GM12878 (cell line): Measurements from ENCODE around the gene CHRND. TPM values are rescaled to one million over a fixed set of nuclear protein-coding genes. Genes with fewer than 3 reads are reported as not detected.

Experiments used
- ATAC-seq: fragments of 200-7000 bp; cut with Tn5 transposase; 3 replicates; pipeline ENCODE4 v1.9.1; 2020; ENCODE audit warnings: mild to moderate bottlenecking, moderate library complexity
- BruUV-seq: library from RNA; stranded (reverse); fragments of 400-500 nt; replicated peaks from 2 replicates; lab custom pipeline; 2021; lab: Mats Ljungman, UMichigan
- CTCF ChIA-PET: fragments of 300-600 bp; sonication (Branson Sonifier 250); formaldehyde crosslinking; extraction: SDS; loops from one replicate; lab custom pipeline; 2021; ENCODE audit warnings: inconsistent platforms; lab: Yijun Ruan, JAX
- POLR2A ChIA-PET: fragments of 350-600 bp; formaldehyde crosslinking; extraction: SDS; loops from one replicate; lab custom pipeline; 2021; ENCODE audit warnings: inconsistent platforms; lab: Charles Lee
- RAD21 ChIA-PET: fragments of 300-600 bp; sonication (Branson Sonifier 250); formaldehyde crosslinking; loops from one replicate; lab custom pipeline; 2023; ENCODE audit warnings: antibody characterized with exemption; ENCODE audit not compliant: unreplicated experiment; lab: Charles Lee
- SMC1A ChIA-PET: fragments of 300-600 bp; sonication (Branson Sonifier 250); formaldehyde crosslinking; loops from one replicate; lab custom pipeline; 2023; ENCODE audit not compliant: unreplicated experiment, uncharacterized antibody; lab: Charles Lee
- DNase-seq: peaks from one replicate; pipeline ENCODE4 v3.0.0-alpha.2; 2011; ENCODE audit warnings: low read depth, low spot score
- FAIRE-seq: peaks from 3 replicates; lab custom pipeline; 2011; peaks lifted over from hg19 to GRCh38; lab: Jason Lieb, UNC
- H2AFZ ChIP-seq: 2 replicates; pipeline ENCODE4 v1.6.0; 2011; ENCODE audit warnings: low read depth, low read length, control low read depth; ENCODE audit not compliant: control insufficient read depth
- H3K27ac ChIP-seq: 2 replicates; pipeline ENCODE4 v1.5.1; 2011; ENCODE audit warnings: control low read depth; ENCODE audit not compliant: control insufficient read depth, insufficient read depth
- H3K27me3 ChIP-seq, 2 experiments: replicated peaks in 1 of 2; 2 replicates each; pipeline versions ENCODE4 v1.6.0 to v1.6.1; 2011; ENCODE audit warnings: low read length in 1 of 2; ENCODE audit not compliant: control insufficient read depth in 2 of 2, insufficient read depth in 2 of 2
- H3K36me3 ChIP-seq, 2 experiments: 2 replicates each; pipeline ENCODE4 v1.5.1; 2011; ENCODE audit warnings: low read length in 1 of 2; ENCODE audit not compliant: control insufficient read depth in 2 of 2, insufficient read depth in 2 of 2
- H3K4me1 ChIP-seq: 2 replicates; pipeline ENCODE4 v1.6.1; 2011; ENCODE audit warnings: mild to moderate bottlenecking, low read length, moderate library complexity, mixed read lengths; ENCODE audit not compliant: control insufficient read depth, insufficient read depth
- H3K4me2 ChIP-seq: 2 replicates; pipeline ENCODE4 v1.6.0; 2011; ENCODE audit warnings: control low read depth; ENCODE audit not compliant: control insufficient read depth, insufficient read depth
- H3K4me3 ChIP-seq: fragments of 200-600 bp; sonication (generic); 2 replicates; pipeline ENCODE4 v1.5.1; 2016
- H3K79me2 ChIP-seq: 2 replicates; pipeline ENCODE4 v1.6.0; 2011; ENCODE audit warnings: low read length; ENCODE audit not compliant: control insufficient read depth, insufficient read depth
- H3K9ac ChIP-seq: 2 replicates; pipeline ENCODE4 v1.8.0; 2011; ENCODE audit warnings: low read length, control low read depth, mixed read lengths; ENCODE audit not compliant: control insufficient read depth, insufficient read depth
- H3K9me3 ChIP-seq: replicated peaks from 3 replicates; pipeline ENCODE4 v1.5.1; 2011; ENCODE audit warnings: mild to moderate bottlenecking, low read length; ENCODE audit not compliant: control insufficient read depth, insufficient read depth
- H4K20me1 ChIP-seq: 2 replicates; pipeline ENCODE4 v1.6.0; 2011; ENCODE audit not compliant: control insufficient read depth, insufficient read depth
- CBFB ChIP-seq: IDR thresholded peaks from 2 replicates; pipeline ENCODE4 v1.6.1; 2016; ENCODE audit warnings: antibody characterized with exemption, low read depth
- CHD2 ChIP-seq: IDR thresholded peaks from 2 replicates; pipeline ENCODE4 v1.6.1; 2011; ENCODE audit warnings: low read depth, low read length, improper control_type of control experiment, borderline replicate concordance
- ESRRA ChIP-seq: IDR thresholded peaks from 2 replicates; pipeline ENCODE4 v1.6.1; 2012; ENCODE audit warnings: mild to moderate bottlenecking, low read length, improper control_type of control experiment
- GABPA ChIP-seq: IDR thresholded peaks from 2 replicates; pipeline ENCODE4 v1.6.1; 2014; ENCODE audit warnings: antibody characterized with exemption, low read depth, mild to moderate bottlenecking, inconsistent platforms
- GATAD2B ChIP-seq: fragments of 450-650 bp; conservative IDR thresholded peaks from 2 replicates; pipeline ENCODE4 v1.6.1; 2017; ENCODE audit warnings: low read depth, mild to moderate bottlenecking, moderate library complexity
- KAT2A ChIP-seq: conservative IDR thresholded peaks from 2 replicates; pipeline ENCODE4 v1.6.1; 2011; ENCODE audit warnings: low read depth, low read length; ENCODE audit not compliant: control insufficient read depth
- POLR2AphosphoS2 ChIP-seq: IDR thresholded peaks from 2 replicates; pipeline ENCODE4 v1.6.1; 2011; ENCODE audit warnings: low read depth, mild to moderate bottlenecking, low read length, improper control_type of control experiment, moderate library complexity
- SMAD5 ChIP-seq: IDR thresholded peaks from 2 replicates; pipeline ENCODE4 v1.6.1; 2016; ENCODE audit warnings: antibody characterized with exemption, low read depth
- ZSCAN29 ChIP-seq: fragments of 450-650 bp; IDR thresholded peaks from 2 replicates; pipeline ENCODE4 v1.6.1; 2017; ENCODE audit warnings: mild to moderate bottlenecking, moderate library complexity
- WGBS: methylation state at CpG from one replicate; pipeline ENCODE4 v1.1.6; 2016; ENCODE audit warnings: low lambda C conversion rate; ENCODE audit not compliant: insufficient replicate concordance, insufficient coverage; ENCODE audit errors: missing lambda C conversion rate; 5-methylcytosine and 5-hydroxymethylcytosine counted together
- in situ Hi-C: fragments of 300-500 bp; cut with MboI; formaldehyde crosslinking; loops from 9 replicates; pipeline ENCODE4 v1.14.3; 2018; ENCODE audit warnings: mixed read lengths
- intact Hi-C: fragments of 100-400 bp; cut with micrococcal nuclease; formaldehyde crosslinking; loops from one replicate; pipeline ENCODE4 v1.14.2; 2022; ENCODE audit not compliant: unreplicated experiment
- polyA plus RNA-seq, 11 experiments: library from polyadenylated mRNA; depleted of rRNA in 4 of 11; unstranded in 6 of 11; stranded (reverse) in 5 of 11; fragments of >200 nt; fragmentation: Nextera tagmentation in 4 of 11; fragmentation: Illumina TruSeq in 1 of 11; extraction: Ambion mirVana in 4 of 11; extraction: Trizol in 1 of 11; gene quantifications; 1 replicate in 1 of 11; 2 replicates in 10 of 11; pipeline versions ENCODE4 v1.2.1 to v1.2.3, GENCODE V29; 2011 to 2016; ENCODE audit warnings: inconsistent platforms in 2 of 11, missing spikeins in 2 of 11, low read depth in 1 of 11
- total RNA-seq, 4 experiments: library from RNA; depleted of rRNA in 3 of 4; stranded (reverse); fragments of >200 nt in 3 of 4; fragmentation: Illumina TruSeq in 1 of 4; extraction: Trizol in 1 of 4; gene quantifications; 2 replicates each; pipeline versions ENCODE4 v1.2.1 to v1.2.3, GENCODE V29; 2013 to 2021
- TF ChIP-seq, protein P1 (sequence below): fragments of 450-650 bp; IDR thresholded peaks from 2 replicates; pipeline ENCODE4 v1.6.1; 2017; ENCODE audit warnings: mild to moderate bottlenecking, low read depth, inconsistent platforms; ENCODE audit not compliant: poor library complexity, severe bottlenecking

The CHRND gene
- total and polyA plus RNA-seq, 10 of the 15 experiments (the other 5 are each of a cell fraction or from before 2014, with no cell fraction given), result not detected

DNA sequence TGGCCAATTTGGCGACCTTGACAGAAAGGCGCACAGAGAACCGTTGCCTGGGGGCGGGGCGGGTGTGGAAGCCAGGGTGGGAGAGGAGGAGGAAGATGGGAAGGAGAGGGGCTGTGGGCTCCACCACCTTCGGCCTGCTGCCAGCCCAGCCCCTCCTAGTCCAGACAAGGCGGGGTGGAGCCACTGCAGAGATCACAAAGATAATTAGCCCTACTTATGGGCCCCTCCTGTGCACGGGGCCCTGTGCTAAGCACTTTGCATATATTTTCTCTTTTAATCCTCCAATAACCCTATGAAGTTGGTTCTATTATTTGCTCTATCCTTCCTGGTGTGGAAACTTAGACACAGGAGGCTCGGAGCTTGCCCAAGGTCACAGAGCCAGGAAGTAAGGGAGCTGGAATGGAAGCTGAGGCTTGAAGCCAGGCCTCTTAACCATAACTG is 24.6 kb upstream of the CHRND start:
- FAIRE-seq, result no peak
- in situ Hi-C loops (no loop called here), intact Hi-C loops (no loop called here)
- no peak for DNase-seq
- H3K9me3 ChIP-seq, result no peaks in the 10 kb centered on the region
- TF ChIP-seq, protein P1, sequence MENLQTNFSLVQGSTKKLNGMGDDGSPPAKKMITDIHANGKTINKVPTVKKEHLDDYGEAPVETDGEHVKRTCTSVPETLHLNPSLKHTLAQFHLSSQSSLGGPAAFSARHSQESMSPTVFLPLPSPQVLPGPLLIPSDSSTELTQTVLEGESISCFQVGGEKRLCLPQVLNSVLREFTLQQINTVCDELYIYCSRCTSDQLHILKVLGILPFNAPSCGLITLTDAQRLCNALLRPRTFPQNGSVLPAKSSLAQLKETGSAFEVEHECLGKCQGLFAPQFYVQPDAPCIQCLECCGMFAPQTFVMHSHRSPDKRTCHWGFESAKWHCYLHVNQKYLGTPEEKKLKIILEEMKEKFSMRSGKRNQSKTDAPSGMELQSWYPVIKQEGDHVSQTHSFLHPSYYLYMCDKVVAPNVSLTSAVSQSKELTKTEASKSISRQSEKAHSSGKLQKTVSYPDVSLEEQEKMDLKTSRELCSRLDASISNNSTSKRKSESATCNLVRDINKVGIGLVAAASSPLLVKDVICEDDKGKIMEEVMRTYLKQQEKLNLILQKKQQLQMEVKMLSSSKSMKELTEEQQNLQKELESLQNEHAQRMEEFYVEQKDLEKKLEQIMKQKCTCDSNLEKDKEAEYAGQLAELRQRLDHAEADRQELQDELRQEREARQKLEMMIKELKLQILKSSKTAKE, result no peak
- TF ChIP-seq CBFB, result no peak
- TF ChIP-seq ESRRA, result no peak
- TF ChIP-seq SMAD5, result no peak
- TF ChIP-seq CHD2, result no peak
- no peak for TF ChIP-seq KAT2A
- no peak for TF ChIP-seq GABPA
- TF ChIP-seq GATAD2B, result no peak
- TF ChIP-seq ZSCAN29, result no peak
- TF ChIP-seq POLR2AphosphoS2, result no peak
- no TSS peak for BruUV-seq
- POLR2A ChIA-PET, result no interaction called here
- H3K4me2 ChIP-seq, result no peak overlapping the region
- H2AFZ ChIP-seq, result no peak overlapping the region
- no peaks in the 10 kb centered on the region for H3K36me3 ChIP-seq
- no peak overlapping the region for H3K27ac ChIP-seq
- H3K4me1 ChIP-seq, result no peaks in the 10 kb centered on the region
- ATAC-seq, result no peak
- SMC1A ChIA-PET, result no interaction called here
- H4K20me1 ChIP-seq, result no peaks in the 10 kb centered on the region
- RAD21 ChIA-PET, result no interaction called here
- WGBS, result 0% methylated on average over 4 of the region's 9 CpGs
- no peak overlapping the region for H3K9ac ChIP-seq
- H3K27me3 ChIP-seq, result peaks cover 5 to 12% of the 10 kb centered on the region in 2 experiments
- CTCF ChIA-PET, result no interaction called here
- H3K4me3 ChIP-seq, result no peak overlapping the region
- H3K79me2 ChIP-seq, result no peaks in the 10 kb centered on the region
